OCI-LY7 (cell line): Measurements from ENCODE around the gene PRSS50. TPM values are rescaled to one million over a fixed set of nuclear protein-coding genes. Genes with fewer than 3 reads are reported as not detected.

Source experiments
- BruUV-seq: library from RNA; stranded (reverse); fragments of 400-500 nt; replicated peaks from 2 replicates; lab custom pipeline; 2021; lab: Mats Ljungman, UMichigan
- CTCF ChIA-PET: fragments of 300-600 bp; sonication (Branson Sonifier 250); formaldehyde crosslinking; loops from one replicate; lab custom pipeline; 2022; ENCODE audit warnings: antibody characterized with exemption; ENCODE audit not compliant: unreplicated experiment; lab: Charles Lee
- POLR2A ChIA-PET: fragments of 300-600 bp; sonication (Branson Sonifier 250); formaldehyde crosslinking; loops from one replicate; lab custom pipeline; 2022; ENCODE audit warnings: antibody characterized with exemption; lab: Charles Lee
- DNase-seq: peaks from one replicate; pipeline ENCODE4 v3.0.0-alpha.2; 2015; ENCODE audit warnings: low spot score
- H2AFZ ChIP-seq: fragments of 200-600 bp; sonication (generic), shearing (Covaris generic); 2 replicates; pipeline ENCODE4 v1.6.1; 2014; ENCODE audit warnings: mild to moderate bottlenecking, antibody characterized with exemption, low read length, moderate library complexity
- H3K27ac ChIP-seq: fragments of 200-600 bp; sonication (generic); 2 replicates; pipeline ENCODE4 v1.5.1; 2014; ENCODE audit warnings: mixed run types, low read depth, mild to moderate bottlenecking, moderate library complexity, low read length, inconsistent platforms; ENCODE audit not compliant: poor library complexity, severe bottlenecking
- H3K36me3 ChIP-seq: fragments of 200-600 bp; sonication (generic); 2 replicates; pipeline ENCODE4 v1.6.1; 2014; ENCODE audit warnings: mild to moderate bottlenecking, antibody characterized with exemption, low read length, moderate library complexity, mixed read lengths; ENCODE audit not compliant: insufficient read depth
- H3K4me1 ChIP-seq: fragments of 200-600 bp; sonication (generic); 2 replicates; pipeline ENCODE4 v1.5.1; 2014; ENCODE audit warnings: mild to moderate bottlenecking, low read length; ENCODE audit not compliant: insufficient read depth, poor library complexity, severe bottlenecking
- H3K4me2 ChIP-seq: fragments of 200-600 bp; sonication (generic); 2 replicates; pipeline ENCODE4 v1.6.1; 2014; ENCODE audit warnings: mild to moderate bottlenecking, low read length
- H3K4me3 ChIP-seq: fragments of 200-600 bp; sonication (generic); 2 replicates; pipeline ENCODE4 v1.5.1; 2014; ENCODE audit warnings: mild to moderate bottlenecking, low read depth, low read length; ENCODE audit not compliant: poor library complexity, severe bottlenecking
- H3K79me2 ChIP-seq: fragments of 200-600 bp; sonication (generic); 2 replicates; pipeline ENCODE4 v1.6.1; 2016; ENCODE audit warnings: low read depth, mild to moderate bottlenecking, low read length, moderate library complexity, mixed read lengths; ENCODE audit not compliant: insufficient read depth
- H3K9me2 ChIP-seq: fragments of 200-600 bp; sonication (generic); 2 replicates; pipeline ENCODE4 v1.6.1; 2016; ENCODE audit warnings: mild to moderate bottlenecking, low read length, mixed read lengths; ENCODE audit not compliant: insufficient read depth
- H3K9me3 ChIP-seq: fragments of 200-600 bp; sonication (generic); 2 replicates; pipeline ENCODE4 v1.6.1; 2014; ENCODE audit warnings: mild to moderate bottlenecking, mixed run types, low read length, mixed read lengths
- H4K20me1 ChIP-seq: fragments of 200-600 bp; sonication (generic); 2 replicates; pipeline ENCODE4 v1.6.1; 2014; ENCODE audit warnings: mild to moderate bottlenecking, antibody characterized with exemption, low read length, moderate library complexity, mixed read lengths; ENCODE audit not compliant: insufficient read depth
- EZH2phosphoT487 ChIP-seq: fragments of 200-600 bp; sonication (generic); IDR thresholded peaks from 2 replicates; pipeline ENCODE4 v1.6.1; 2018; ENCODE audit warnings: low read depth, borderline replicate concordance, mild to moderate bottlenecking, mixed run types, antibody characterized with exemption, low read length, moderate library complexity, mixed read lengths
- intact Hi-C: fragments of 100-400 bp; cut with micrococcal nuclease; formaldehyde crosslinking; loops from one replicate; pipeline ENCODE4 v1.10.0; 2022; ENCODE audit not compliant: unreplicated experiment
- total RNA-seq, 2 experiments: library from RNA; depleted of rRNA in 1 of 2; stranded (reverse); fragments of >200 nt in 1 of 2; shearing (Covaris generic) in 1 of 2; gene quantifications; 2 replicates each; pipeline ENCODE4 v1.2.3, GENCODE V29; 2014 to 2022
- TF ChIP-seq, protein P1 (sequence below): fragments of 200-600 bp; sonication (generic); conservative IDR thresholded peaks from 2 replicates; pipeline ENCODE4 v1.5.1; 2014; ENCODE audit warnings: mild to moderate bottlenecking, antibody characterized with exemption, low read length, moderate library complexity, mixed read lengths

PRSS50 gene
- total RNA-seq, 2 experiments from 2014 or later: not detected

GRCh38 chr3:46692566-46692990 is 25.1 kb downstream of the PRSS50 start:
- ChIA-PET CTCF (interaction anchor here (0.7 kb wide), 1 partner anchor 839 kb away, joined by 7 read pairs; no protein-coding TSS in a partner anchor), POLR2A (no interaction called here)
- Histone ChIP-seq H2AFZ (no peak overlapping the region), H4K20me1 (no peaks in the 10 kb centered on the region), H3K9me3 (no peaks in the 10 kb centered on the region), H3K79me2 (no peaks in the 10 kb centered on the region), H3K4me3 (no peak overlapping the region), H3K27ac (no peak overlapping the region), H3K4me1 (peaks cover 10% of the 10 kb centered on the region), H3K4me2 (peak overlapping the region; percentile 65; the same call in 1 of the 2 replicates), H3K9me2 (no peaks in the 10 kb centered on the region), H3K36me3 (no peaks in the 10 kb centered on the region)
- TF ChIP-seq, protein P1, sequence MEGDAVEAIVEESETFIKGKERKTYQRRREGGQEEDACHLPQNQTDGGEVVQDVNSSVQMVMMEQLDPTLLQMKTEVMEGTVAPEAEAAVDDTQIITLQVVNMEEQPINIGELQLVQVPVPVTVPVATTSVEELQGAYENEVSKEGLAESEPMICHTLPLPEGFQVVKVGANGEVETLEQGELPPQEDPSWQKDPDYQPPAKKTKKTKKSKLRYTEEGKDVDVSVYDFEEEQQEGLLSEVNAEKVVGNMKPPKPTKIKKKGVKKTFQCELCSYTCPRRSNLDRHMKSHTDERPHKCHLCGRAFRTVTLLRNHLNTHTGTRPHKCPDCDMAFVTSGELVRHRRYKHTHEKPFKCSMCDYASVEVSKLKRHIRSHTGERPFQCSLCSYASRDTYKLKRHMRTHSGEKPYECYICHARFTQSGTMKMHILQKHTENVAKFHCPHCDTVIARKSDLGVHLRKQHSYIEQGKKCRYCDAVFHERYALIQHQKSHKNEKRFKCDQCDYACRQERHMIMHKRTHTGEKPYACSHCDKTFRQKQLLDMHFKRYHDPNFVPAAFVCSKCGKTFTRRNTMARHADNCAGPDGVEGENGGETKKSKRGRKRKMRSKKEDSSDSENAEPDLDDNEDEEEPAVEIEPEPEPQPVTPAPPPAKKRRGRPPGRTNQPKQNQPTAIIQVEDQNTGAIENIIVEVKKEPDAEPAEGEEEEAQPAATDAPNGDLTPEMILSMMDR: no peak
- TF ChIP-seq EZH2phosphoT487: no peak
- no TSS peak for BruUV-seq
- intact Hi-C loops: no loop called here
- no peak for DNase-seq

GRCh38 chr3:46690798-46691197 is 26.9 kb downstream of the PRSS50 start:
- TF ChIP-seq, protein P1: no peak
- TF ChIP-seq EZH2phosphoT487: no peak
- Histone ChIP-seq H3K36me3 (no peaks in the 10 kb centered on the region), H3K4me2 (no peak overlapping the region), H2AFZ (no peak overlapping the region), H4K20me1 (no peaks in the 10 kb centered on the region), H3K4me3 (no peak overlapping the region), H3K79me2 (no peaks in the 10 kb centered on the region), H3K4me1 (peaks cover 9% of the 10 kb centered on the region), H3K9me3 (no peaks in the 10 kb centered on the region), H3K27ac (no peak overlapping the region), H3K9me2 (no peaks in the 10 kb centered on the region)
- BruUV-seq: no TSS peak
- ChIA-PET POLR2A (no interaction called here), CTCF (no interaction called here)
- intact Hi-C loops: no loop called here
- no peak for DNase-seq

- H3K4me1 ChIP-seq: no peaks in the 10 kb centered on the region
- ChIA-PET POLR2A (no interaction called here), CTCF (no interaction called here)
- H4K20me1 ChIP-seq: no peaks in the 10 kb centered on the region
- no peaks in the 10 kb centered on the region for H3K9me3 ChIP-seq
- no peaks in the 10 kb centered on the region for H3K36me3 ChIP-seq
- TF ChIP-seq, protein P1: no peak
- no peak for TF ChIP-seq EZH2phosphoT487
- H3K9me2 ChIP-seq: no peaks in the 10 kb centered on the region
- DNase-seq: no peak
- no peaks in the 10 kb centered on the region for H3K79me2 ChIP-seq
- no peak overlapping the region for H3K27ac ChIP-seq
- no peak overlapping the region for H3K4me2 ChIP-seq
- intact Hi-C loops: no loop called here
- no peak overlapping the region for H2AFZ ChIP-seq
- BruUV-seq: no TSS peak
- no peak overlapping the region for H3K4me3 ChIP-seq
These were observed 32.2 kb downstream of the PRSS50 start for GRCh38 chr3:46685446-46685845.
